HG02885 (cell line): ENCODE data around the gene LRRC34.

Experiments
- ATAC-seq: cut with Tn5 transposase; IDR thresholded peaks from one replicate; pipeline ENCODE4 v1.9.1; 2021; ENCODE audit warnings: mild to moderate bottlenecking; ENCODE audit not compliant: unreplicated experiment, poor library complexity

LRRC34 gene

DNA sequence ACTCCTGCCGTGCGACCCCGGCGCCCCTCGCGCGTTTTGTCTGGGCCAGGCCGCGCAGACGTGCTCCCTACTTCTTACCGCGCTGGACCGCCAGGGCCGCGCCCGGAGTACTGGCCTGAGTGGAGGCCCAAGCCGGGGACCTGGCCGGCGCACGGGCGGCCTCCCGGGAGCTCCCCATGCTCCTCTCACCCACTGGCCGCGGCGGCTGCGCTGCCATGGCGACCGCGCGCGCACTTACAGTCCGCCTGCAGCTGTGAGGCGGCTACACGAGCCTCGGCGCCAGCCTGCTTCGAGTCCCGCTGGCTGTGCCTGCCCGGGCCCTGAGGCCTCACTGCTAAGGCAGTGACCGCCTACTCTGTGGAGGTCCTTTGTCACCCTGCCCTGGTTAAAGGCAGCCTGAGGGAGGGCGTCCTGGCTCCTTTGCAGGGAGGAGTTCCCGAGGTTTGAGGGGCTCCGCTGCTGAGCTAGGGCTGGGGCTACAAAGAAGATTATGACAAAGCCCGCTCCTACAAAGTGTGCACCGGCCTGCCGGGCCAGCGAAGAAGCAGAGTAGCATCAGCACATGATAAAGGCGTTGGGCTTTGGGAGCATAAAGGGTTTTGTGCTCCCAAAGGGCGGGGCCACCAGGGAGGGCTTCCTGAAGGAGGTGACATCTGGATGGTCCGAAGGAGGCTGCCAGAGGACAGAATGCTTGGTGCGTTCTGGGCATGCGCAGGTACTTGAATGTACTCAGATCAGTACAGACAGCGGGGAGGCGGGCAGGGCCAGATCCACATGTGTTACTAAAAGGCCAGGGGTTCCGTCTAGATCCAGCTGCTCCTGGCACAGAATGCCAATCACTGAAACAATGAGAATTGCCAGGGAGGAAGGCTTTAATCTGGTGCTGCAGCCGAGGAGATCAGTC lies at the start of gene LRRC34, which contains the start of gene LRRIQ4:
TSS of gene LRRC34 (minus strand) at position 573 of the 904 bp plus-strand sequence. CDS start at position 217, 356 bp downstream.
TSS of gene LRRIQ4 (plus strand) at position 539 of the 904 bp plus-strand sequence. CDS start 9,052 bp downstream, outside the sequence.
- peak; percentile 66 for ATAC-seq

DNA sequence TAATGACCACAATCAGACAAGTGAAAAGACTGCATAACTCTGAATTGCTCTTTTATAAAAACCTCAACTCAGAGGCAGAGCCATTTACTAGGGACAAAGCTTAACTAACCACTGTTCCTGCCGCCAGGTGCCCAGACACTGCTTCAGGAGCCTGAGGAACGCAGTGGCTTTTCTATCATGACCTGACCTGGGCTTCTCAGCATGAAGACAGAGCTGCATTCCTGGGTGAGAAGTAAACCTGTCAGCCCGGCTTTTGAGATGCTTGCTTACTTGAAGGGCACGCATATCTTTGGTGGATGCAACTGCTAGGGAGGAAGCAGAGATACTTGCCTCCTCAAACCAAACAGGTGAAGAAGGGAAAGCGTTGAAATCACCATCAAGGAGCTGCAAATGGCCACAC lies 49.2 kb upstream of the LRRC34 start:
- ATAC-seq, result no peak

DNA sequence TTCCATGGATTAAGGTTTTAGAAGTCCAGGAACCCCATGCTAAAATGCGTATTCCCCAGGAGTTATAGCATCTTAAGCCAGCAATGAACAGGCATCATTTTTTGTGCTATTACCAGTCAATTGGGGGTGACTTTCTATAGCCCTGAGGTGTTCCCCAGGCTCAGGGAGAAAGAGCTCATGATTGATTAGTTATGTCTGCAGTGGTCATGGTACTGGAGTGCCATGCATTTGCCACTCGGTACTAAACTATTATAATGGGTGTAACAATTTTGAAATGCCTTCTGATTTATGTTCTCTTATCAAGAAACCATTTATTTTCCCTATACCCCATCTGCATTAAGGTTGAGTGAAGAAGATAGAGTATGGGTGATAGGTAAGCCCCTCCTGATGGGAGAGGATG lies 45.1 kb upstream of the LRRC34 start:
- no peak for ATAC-seq

DNA sequence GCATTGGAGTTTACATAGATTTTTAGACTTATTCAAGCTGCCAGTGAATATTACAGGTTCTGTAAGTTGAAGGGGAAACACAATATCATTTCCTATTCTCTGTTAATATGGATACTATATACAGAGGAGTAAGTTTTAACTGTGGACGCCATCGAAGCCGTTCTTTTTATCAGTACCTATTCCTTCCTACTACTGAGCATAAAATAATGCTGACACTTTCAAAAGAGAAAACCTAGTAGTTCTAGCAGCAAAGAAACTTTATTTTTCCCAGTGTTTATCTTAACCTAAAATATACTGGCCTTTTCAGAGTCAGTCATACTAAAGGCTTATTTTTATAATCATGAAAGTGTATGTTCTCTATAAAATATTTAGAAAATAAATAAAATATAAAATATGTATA lies 42.8 kb upstream of the LRRC34 start:
- no peak for ATAC-seq

DNA sequence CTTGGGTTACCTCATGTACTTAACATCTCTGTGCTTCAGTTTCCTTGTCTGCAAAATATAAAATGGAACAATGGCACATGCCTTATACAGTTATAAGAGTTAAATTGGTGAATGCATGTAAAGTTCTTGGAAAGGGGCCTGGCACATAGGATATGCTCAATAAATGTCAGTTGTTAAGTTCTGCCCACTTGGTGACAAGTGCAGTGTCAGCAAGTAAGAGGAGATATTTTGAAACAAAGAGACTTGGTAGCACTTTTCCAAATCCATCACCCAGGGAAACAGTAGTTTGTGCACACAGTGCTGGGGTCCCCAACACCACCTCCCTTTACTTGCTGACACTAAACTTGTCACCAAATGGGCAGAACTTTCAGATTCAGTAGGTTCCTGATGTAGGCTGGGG lies 37.9 kb upstream of the LRRC34 start:
- no peak for ATAC-seq

- ATAC-seq, result no peak
Observed at GRCh38 chr3:169848741-169849140, 36.0 kb upstream of the LRRC34 start.

GRCh38 chr3:169847896-169848295 lies 35.2 kb upstream of the LRRC34 start:
- ATAC-seq, result no peak

DNA sequence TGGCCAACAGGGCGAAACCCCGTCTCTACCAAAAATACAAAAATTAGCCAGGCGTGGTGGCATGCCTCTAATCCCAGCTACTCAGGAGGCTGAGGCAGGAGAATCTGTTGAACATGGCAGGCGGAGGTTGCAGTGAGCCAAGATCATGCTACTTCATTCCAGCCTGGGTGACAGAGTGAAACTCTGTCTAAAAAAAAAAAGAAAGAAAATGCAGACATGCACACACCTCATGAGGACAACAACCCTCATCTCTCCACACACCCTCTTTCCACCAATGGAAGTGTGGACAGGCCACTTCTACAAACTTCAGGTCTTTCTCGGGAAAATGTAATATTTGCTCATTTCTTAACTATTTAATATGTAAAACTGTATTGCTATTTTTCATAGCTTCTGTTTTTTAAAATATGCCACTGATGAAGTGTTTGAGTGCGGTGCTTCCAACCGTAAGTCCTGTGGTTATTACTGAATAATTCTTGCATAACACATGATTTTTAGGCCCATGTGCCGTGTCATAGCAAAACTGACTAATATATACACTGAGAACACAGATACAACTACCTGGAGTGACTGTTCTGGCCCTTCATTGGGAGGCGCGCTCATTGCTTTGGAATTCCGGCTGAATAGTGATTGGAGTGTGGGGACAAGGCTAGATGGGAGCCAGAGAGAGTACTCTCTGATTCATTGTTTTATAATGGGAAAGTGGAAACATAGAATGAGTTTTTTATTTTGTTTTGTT lies 33.9 kb upstream of the LRRC34 start:
- peak; percentile 98 for ATAC-seq

GRCh38 chr3:169842960-169843359 lies 30.3 kb upstream of the LRRC34 start:
- no peak for ATAC-seq

DNA sequence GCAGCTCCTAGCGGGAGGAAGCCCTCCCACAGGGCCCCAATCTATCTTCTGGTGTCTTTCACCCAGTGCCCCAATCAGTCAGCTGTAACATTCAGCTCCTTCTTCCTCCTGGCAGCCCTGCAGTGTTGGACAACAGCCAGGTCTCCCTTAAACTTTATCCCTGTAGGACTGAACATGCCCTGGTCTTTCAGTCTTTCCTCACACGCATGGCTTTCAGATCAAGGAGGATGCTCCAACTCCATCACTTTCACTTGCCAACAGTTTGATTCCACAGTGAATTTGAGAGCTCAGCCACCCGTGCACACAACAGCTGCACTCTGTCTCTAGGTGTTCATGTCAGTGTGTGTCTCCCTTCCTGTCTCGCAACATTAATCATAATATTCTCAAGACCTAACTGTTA lies 28.5 kb upstream of the LRRC34 start:
- peak; percentile 76 for ATAC-seq

DNA sequence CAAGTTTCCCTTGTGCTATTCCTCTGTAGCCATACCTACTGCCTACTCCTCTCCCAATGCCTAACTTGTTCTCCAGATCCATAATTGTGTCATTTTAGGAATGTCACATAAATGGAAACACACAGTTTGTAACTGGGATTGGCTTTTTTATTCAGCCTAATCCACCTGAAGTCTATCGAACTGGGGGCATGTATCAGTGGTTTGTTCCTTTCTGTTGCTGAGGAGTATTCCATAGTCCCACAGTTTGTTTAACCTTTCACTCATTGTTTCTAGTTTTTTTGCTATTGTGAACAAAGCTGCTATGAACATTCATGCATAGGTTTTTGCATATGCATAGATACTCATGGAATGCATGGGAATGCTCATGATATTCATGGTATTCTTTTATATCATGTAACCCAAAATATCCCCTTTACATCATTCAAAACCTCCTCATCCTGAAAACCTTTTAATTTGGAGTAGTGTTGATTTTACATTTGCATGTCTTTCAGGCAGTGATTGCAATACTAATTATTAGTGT lies 25.9 kb upstream of the LRRC34 start:
- no peak for ATAC-seq

GRCh38 chr3:169836942-169837275 lies 24.2 kb upstream of the LRRC34 start:
- no peak for ATAC-seq

GRCh38 chr3:169836078-169836941 lies 23.6 kb upstream of the LRRC34 start:
- peak; percentile 91 for ATAC-seq

DNA sequence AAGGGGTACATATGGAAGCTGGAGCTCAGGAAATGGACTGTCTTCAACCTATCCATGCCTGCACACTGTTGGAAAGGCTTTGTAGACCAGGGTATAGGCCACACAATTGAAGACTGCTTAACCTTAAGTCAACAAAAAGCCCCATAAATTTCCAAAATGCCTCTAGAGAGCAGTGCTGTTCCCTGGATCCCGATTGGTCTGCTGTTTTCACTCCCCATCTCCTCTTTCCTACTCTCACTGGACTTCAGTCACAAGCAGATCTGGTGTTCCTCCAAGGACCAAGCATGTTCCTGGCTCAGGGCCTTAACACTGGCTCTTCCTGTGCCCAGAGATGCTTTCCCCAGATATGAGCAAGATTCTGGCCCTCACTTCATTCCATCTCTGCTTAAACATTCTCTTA lies 22.8 kb upstream of the LRRC34 start:
- ATAC-seq, result peak; percentile 1

GRCh38 chr3:169827712-169828111 lies 15.0 kb upstream of the LRRC34 start:
- no peak for ATAC-seq

GRCh38 chr3:169825316-169825715 lies 12.6 kb upstream of the LRRC34 start:
- ATAC-seq, result no peak

DNA sequence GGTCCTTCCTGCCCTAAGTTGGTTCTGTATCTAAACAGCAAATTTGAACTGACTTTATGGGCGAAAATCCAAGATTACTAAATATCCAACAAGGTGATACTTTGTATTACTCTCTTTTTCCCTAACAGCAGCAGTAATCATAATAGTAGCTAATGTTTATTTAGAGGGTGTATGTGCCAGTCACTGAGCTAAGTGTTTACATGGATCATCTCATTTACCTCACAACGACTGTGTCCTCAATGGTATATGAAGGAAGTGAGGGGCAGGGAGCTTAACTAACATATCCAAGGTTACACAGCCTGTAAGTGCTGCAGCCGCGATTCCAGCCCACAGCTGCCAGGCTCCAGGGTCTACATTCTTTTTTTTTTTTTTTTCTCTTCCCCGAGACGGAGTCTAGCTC lies 10.3 kb upstream of the LRRC34 start:
- no peak for ATAC-seq

DNA sequence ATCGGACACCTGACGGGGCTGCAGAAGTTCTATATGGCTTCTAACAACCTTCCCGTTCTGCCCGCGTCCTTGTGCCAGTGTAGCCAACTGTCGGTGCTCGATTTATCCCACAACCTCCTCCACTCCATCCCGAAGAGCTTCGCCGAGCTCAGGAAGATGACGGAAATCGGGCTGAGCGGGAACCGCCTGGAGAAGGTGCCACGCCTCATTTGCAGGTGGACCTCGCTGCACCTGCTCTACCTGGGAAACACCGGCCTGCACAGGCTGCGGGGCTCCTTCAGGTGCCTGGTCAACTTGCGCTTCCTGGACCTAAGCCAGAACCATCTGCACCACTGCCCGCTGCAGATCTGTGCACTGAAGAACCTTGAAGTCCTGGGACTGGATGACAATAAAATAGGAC lies 9.8 kb upstream of the LRRC34 start:
- ATAC-seq, result no peak

- ATAC-seq, result no peak
Observed at GRCh38 chr3:169822091-169822490, 9.4 kb upstream of the LRRC34 start.

- ATAC-seq, result no peak
Observed at GRCh38 chr3:169818316-169818715, 5.6 kb upstream of the LRRC34 start.
